HG03469 (cell line): Measurements from ENCODE around the gene TRIO.

Source experiments
- ATAC-seq: cut with Tn5 transposase; IDR thresholded peaks from one replicate; pipeline ENCODE4 v1.9.1; 2021; ENCODE audit warnings: mild to moderate bottlenecking, moderate library complexity, moderate number of reproducible peaks; ENCODE audit not compliant: unreplicated experiment

Gene TRIO

DNA sequence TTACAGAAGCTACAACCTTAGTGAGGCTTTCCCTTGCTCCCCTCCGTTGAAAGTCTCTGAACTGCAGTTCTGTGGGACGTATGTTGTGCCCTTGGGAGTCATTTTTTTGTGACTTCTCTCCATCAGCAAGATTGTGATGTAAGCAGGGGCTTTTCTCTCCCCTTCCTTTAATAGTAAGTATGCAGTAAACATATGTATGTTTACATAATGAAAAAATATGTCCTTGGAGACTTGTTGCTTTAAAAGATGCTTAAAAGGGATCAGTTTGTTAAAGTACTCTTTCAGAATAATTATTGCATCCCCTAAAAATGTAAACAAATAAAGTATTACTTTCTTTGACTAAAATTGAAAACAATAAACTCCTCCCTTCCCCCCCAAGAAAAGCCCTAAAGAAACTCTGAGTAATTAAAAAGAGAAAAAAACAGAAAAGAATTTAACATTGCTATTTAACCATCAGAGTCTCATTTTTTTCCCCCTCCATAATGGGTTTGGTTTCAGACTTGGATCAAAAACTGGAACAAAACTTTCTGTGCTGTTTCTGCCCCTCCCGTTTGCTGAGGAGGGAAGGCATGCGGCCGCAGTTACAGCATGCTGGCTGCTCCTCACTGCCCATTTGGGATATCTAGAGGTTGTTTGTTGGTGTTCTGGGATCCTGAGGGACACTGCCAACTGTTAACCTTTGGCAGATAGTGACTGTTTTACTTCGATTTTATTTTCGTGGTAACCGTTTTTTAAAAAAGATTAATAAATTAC is 40.2 kb downstream of the TRIO start:
- no peak for ATAC-seq

GRCh38 chr5:14184082-14184481 is 40.9 kb downstream of the TRIO start:
- ATAC-seq = no peak

GRCh38 chr5:14184725-14185124 is 41.6 kb downstream of the TRIO start:
- no peak for ATAC-seq

DNA sequence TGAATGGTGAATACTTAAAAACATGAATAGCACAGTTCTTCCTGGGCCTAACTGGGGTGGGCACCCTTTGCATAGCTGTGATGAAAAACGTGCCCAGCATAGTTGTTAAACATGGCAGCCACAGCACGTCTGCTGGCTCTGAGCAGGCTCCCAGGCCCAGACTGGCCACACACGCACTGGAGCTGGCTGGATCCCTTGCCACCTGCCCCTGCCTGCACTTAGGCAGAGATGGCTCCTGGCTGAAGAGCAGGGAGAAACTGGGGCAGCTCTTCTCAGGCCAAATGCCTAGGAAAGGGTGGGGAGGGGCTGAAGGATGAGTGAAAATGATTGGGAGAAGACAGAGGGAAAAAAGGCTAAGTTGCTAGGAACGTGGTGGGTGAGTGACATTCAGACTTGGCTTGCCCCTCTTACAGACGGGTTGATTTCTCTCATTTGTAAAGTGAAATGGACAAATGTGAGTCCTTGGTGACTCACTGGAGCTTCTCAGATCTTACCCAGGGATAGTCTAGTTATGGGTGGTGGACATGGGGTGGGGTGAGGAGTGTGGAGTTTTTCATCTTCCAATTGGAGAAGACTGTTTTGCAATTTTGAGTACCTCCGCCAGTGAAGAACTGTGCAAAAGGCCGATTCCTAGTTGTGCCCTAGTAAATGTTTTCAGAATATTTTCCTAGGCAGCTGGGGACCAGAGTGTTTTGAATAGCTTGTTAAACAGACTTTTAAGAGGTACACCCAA is 42.4 kb downstream of the TRIO start:
- ATAC-seq = no peak

DNA sequence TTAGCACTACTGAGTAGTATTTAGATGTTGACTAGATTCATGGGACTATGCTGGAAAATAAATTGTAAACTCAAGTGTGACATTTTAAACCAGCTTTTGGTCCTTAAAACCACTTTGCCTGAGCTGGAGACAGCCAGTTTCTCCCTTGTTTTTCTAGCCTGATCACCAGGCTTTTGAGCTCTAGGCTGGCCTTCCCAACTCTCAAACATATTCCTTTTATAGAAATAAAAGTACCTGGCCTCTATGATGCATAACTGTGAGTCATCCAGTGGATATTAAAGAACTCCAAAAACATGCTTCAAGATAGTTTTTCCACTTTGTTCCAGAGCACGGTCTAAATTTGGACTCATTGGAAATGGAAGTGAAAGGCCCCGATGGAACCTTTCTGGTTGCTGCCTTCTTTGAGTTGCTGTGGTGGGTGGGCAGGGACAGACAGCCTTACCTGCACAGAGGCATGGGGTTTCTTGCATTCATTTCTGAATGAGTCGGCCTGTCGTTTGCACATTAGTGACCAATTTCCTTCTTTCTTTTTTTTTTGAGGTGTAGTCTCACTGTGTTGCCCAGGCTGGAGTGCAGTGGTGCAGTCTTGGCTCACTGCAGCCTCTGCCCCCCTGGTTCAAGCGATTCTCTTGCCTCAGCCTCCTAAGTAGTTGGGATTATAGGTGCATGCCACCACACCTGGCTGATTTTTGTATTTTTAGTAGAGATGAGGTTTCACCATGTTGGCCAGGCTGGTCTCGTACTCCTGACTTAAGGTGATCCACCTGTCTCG is 43.1 kb downstream of the TRIO start:
- ATAC-seq = no peak

- ATAC-seq = no peak
Observed at GRCh38 chr5:14187157-14187556, 44.0 kb downstream of the TRIO start.

DNA sequence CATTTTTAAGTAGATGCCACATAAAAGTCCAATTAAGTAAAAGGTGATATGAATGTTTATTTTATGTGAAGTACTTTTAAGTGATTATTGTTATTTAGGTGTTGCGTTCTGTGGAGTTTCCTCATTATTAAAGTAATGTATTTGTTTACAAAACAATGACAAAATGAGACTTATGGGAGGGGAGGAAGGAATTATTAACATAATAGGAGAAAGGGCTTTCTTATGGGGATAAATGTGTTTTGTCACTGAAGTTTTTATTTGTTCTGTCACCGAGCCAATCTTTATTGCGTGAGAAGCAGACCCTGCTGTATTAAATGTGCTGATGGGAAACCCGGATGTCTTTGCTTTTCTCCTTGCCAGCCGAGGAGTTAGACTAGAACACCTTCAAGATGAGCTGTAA is 44.5 kb downstream of the TRIO start:
- no peak for ATAC-seq

- ATAC-seq = no peak
Observed at GRCh38 chr5:14188778-14189177, 45.6 kb downstream of the TRIO start.

DNA sequence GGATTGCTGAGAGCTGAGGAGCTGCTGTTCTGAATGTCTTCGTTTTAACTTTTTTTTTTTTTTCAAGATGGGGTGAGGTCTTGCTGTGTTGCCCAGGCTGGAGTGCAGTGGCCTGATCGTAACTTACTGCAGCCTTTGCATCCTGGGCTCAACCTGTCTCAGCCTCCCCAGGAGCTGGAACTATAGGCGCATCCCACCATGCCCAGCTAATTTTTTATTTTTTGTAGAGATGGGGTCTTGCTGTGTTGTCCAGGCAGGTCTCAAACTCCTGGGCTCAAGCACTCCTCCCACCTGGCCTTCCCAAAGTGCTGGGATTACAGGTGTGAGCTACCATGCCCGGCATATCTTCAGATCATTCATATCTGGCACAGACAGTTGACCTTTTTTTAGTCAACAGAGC is 46.5 kb downstream of the TRIO start:
- no peak for ATAC-seq

- ATAC-seq = no peak
Observed at GRCh38 chr5:14190194-14191164, 47.3 kb downstream of the TRIO start.

DNA sequence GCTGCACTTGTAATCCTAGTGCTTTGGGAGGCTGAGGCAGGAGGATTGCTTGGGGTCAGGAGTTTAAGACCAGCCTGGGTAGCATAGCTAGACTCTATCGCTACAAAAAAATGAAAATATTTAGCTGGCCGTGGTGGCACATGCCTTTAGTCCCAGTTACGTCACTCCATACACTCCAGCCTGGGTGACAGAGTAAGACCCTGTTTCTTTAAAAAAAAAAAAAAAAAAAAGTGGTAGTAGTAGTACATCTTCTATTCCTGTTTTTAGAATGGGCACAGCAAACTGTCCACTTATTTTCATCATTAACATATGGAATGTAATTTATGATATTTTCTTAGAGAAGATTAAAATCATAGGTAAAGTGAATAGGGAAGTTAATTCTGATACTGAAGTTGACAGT is 48.2 kb downstream of the TRIO start:
- no peak for ATAC-seq

DNA sequence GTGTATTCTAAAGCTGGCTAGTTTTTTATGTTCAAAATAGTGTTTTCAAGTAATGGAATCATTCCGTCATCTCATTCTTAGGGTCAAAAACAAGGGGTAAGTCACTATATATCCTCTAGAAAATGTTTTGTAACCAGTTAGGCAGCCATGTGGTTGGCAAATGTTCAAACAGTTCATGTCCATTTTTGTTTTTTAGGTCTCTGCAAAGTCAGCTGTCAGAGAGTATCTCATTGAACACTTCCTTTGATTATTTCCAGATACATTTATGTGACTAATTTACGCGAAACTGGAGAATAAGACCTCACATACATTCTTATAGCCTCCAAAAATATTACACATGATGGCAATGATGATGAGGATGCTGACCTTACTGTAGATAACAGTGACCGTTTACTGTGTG is 50.4 kb downstream of the TRIO start:
- ATAC-seq = no peak

GRCh38 chr5:14195588-14195987 is 52.4 kb downstream of the TRIO start:
- ATAC-seq = no peak

- ATAC-seq = no peak
Observed at GRCh38 chr5:14197056-14197455, 53.9 kb downstream of the TRIO start.

DNA sequence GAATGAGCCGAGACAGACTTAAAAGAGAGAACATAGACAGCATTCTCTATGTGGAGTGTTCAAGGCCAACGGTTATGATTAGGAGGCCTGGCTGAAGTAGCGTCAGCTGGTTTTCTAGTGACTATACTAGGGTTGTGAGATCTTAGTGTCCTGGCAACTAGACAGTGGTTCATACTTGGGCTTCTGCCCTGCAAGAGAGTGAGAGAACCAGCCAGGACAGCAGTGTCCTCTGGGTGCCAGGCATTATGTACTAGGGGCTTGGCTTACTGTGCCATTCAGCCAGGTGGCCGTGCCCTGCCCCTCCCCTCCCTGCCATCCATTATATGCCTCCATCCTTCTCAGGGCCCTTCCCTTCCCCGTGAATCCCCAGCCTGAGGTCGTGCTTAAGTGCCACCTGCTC is 56.8 kb downstream of the TRIO start:
- ATAC-seq = no peak

GRCh38 chr5:14200312-14200990 is 57.3 kb downstream of the TRIO start:
- no peak for ATAC-seq

- ATAC-seq = no peak
Observed at GRCh38 chr5:14201325-14202045, 58.3 kb downstream of the TRIO start.

GRCh38 chr5:14202462-14202861 is 59.3 kb downstream of the TRIO start:
- ATAC-seq = no peak

DNA sequence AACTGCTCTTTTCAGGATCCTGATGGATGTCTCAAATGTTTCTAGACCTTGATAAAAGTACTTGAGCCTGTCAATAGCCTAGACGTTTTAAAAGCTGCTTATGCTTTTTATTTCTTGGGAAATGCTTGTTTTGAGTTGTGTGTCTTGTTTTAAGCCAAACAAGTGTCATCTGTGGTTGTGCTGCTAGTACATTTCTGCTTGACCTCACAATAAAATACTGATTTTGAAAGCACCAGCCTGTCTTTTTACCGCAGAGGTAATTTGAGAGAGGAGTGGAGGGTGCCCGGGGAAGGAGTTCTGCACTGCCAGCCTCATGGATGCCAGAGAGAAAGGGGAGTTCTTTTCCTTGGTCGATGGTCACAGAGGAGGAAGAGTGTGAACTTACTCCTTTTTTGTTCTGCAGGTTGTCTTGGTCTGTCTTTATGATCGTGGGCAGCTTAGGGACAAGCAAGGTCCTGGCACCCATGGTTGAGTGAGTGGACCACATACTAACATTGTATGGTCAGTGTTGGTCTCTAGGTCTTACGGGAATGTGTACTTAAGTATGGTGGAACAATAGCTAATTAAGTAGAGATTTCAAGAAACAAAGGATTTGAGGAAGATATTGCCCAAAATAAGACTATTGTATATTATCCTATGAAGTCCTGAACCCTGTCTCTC is 61.0 kb downstream of the TRIO start:
- ATAC-seq = no peak
